Hematopoietic multipotent progenitor cell (in vitro differentiated cells): ENCODE data around the gene VSTM2L. TPM values are rescaled to one million over a fixed set of nuclear protein-coding genes. Genes with fewer than 3 reads are reported as not detected.

ENCODE experiments used
- DNase-seq, 3 donors: peaks; one replicate each; pipeline ENCODE4 v3.0.0-alpha.2; 2011 to 2015; ENCODE audit warnings: low read depth in 2 of 3, low spot score in 2 of 3
- total RNA-seq: library from RNA; depleted of rRNA; stranded (reverse); fragments of >200 nt; gene quantifications from one replicate; pipeline ENCODE4 v1.2.3, GENCODE V29; 2012

The VSTM2L gene
- total RNA-seq, 1 donor: not detected

DNA sequence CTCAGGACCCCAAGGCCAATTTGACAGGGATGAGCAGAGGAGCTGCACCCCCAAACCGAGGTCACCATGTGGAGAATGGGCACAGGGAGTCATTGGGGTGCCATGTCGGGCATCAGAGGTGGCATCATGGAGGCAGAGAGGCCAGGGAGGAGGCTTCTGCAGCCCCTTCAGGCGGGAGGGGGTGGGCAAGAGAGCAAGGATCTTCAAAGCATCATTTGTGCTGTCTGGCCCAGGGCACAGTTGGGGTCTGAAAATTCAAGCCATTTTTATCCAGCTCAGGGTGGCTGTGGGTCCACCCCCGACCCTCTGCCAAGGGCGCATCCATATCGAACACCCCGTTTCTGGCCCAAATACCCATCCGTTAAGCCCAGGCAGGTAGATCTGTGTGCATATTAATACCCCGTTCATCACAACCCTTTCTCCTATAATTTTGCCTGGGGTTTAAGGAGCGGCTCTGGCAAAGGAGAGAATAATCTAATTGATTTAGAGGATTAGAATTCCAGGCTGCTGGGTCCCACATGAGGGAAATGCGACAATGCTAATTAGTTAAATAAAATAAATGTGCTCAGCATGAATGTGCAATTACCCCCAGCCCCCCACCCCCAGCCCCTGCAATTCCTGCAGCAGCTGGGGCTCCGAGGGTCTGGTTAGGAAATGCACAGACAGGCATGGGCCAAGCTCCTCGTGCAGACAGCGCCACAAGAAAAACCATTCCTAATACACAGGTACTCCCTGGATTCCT is 31.9 kb downstream of the VSTM2L start:
- no peak for DNase-seq

DNA sequence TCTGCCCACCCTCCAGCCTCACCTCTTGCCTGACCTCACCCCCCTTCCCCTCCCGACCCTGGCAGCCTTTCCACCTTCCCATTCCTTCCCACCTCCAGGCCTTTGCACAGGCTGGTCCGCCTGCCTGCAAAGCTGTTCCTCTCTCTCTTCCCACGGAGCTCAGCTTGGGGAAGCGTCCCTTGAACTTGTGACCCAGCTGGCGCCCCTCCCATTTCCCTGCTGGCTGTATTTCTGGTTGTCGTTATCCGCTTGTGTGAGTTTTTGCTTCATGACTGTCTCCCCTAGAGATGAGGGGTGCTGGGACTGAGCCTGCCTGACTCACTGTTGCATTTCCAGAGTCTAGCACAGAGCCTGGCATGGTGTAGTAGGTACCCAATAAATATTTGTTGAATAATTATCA is 32.5 kb downstream of the VSTM2L start:
- no peak for DNase-seq

DNA sequence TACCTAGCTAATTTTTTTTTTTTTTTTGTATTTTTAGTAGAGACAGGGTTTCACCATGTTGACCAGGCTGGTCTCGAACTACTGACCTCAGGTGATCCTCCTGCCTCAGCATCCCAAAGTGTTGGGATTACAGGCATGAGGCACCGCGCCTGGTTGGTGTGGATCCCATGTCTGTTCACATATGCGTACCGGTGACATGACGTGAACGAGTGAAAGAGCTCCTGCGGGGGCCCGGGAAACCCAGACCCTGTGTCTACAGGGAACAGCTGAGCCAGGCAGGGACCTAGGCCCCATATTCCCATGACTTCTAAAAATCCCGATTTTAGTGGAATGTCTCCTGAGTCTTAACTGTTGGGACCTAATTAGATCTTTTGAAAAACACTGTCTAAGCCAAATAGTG is 33.1 kb downstream of the VSTM2L start:
- no peak for DNase-seq

DNA sequence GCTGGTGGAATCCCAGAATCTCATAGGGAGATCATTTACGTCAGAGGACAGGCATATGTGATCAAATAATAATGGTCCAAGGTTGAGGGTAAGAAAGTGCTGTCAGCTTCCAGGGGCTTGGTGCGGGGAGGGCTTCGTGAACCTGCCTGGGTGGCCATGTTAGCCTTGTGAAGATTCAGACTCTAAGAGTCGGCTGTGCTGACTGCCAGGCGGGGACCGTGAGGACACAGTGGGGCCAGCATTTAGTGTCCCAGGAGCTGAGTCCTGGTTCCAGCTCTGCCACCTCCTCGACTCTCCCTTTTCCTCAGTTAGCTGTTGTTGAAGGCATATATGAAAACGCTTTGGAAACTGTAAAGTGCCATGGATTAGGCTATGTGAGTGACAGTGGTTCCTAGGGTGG is 33.5 kb downstream of the VSTM2L start:
- DNase-seq: no peak

DNA sequence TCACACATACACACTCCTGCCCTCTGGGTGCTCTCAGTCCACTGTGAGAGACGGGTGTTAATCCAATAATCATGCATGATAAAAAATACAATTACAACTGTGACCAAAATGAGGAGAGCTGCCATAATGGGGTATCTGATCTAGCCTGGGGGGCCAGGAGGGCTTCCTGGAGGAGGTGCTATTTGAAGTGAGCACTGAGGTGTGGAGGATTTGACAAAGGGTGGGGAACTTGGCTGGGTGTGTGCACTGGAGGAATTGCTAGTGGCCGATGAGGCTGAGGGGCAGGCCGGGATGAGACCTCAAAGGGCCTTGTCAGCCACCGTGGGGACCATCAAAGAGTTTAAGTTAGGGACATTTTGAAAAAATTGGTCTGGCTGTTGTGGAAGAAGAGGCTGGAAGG is 34.8 kb downstream of the VSTM2L start:
- DNase-seq: no peak

DNA sequence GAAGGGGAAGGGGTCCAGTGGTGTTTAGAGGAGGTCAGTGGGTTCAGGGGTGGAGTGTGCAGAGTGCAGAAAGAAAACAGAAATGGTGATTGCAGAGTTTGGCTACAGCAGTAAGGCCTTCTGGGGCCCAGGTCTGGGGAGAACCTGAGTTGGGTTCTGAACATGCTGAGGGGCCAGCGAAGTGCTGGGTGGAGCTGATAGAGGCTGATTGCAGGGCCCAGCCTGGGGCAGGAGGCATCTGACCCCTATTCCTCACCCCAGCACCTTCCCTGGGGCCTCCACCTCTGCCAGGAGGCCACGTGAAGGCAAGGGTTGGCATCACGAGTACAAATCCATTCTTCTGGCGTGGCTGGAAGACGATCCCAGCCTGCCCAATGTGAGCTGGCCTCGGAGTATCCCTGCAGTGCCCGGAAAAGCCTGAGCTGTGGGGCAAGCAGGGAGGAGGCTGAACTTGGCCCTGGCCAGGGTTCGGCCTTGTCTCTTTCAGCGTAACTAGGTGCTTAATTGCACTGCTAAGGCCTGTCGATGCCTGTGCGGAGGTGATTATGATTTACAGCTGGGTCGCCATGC is 35.3 kb downstream of the VSTM2L start:
- no peak for DNase-seq

DNA sequence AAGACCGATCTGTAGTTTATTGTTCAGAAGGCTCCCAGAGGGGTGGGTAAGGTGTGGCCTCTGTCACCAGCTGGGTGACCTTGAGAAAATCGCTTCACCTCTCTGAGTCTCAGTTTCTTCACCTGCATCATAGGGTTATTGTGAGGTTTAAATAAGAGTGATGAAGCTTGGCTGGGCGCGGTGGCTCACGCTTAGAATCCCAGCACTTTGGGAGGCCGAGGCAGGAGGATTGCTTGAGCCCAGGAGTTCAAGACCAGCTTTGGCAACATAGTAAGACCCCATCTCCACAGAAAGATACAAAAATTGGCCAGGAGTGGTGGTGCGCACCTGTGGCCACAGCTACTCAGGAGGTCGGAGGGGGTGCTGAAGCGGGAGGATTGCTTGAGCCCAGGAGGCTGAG is 36.0 kb downstream of the VSTM2L start:
- DNase-seq: no peak

DNA sequence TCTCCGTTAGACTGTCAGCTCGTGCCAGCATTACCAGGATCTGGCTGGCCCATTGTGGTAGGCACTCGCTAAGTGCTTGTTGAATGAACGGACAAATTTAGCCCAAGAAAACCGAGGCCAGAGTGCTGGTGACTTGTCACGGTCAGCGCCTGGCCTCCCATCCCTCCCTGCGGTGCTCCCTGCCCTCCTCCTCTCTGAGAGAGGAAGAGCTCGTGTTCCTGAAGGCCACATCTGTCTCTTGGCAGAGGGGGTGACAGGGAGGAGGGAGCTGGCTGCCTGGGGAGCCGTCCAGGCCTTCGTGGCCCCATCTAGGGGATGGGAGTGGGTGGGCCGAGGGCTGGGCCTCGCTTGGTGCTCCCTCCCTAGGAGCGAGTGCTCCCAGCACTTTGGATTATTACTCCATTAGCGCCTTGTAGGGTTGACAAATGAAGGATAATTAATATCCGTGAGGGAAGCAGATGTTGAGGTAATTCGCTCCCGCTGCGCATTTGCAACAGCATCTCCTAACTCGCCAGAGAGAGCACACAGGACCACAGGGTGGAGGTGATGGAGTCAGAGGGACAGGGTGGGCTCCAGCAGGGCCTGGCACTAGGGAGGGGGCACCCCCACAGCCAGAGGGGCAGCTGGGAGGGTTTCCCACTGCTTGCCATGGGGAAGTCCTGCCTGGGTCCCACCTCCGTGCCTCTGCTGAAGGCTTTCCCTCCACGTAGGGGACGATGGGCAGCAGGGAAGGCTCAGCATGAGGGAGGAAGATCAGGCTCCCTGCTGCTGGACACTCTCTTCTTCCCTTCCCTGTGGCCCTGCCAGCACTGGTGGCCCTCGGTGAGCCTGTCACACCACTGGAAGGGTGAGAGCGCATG is 37.0 kb downstream of the VSTM2L start:
- no peak for DNase-seq

DNA sequence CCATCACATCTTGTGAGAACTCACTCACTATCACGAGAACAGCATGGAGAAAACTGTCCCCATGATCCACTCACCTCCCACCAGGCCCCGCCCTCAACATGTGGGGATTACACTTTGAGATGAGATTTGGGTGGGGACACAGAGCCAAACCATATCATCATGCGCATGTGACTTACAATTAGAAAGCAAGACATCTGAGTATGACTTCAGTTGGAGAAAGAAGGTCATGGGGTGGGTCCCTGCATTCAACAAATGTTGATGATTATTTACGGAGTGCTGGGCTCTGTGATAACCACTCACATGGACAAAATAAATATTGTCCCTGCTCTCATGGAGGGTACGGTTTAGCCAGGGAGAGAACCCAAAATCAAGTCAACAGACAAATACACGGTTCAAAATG is 37.9 kb downstream of the VSTM2L start:
- no peak for DNase-seq

DNA sequence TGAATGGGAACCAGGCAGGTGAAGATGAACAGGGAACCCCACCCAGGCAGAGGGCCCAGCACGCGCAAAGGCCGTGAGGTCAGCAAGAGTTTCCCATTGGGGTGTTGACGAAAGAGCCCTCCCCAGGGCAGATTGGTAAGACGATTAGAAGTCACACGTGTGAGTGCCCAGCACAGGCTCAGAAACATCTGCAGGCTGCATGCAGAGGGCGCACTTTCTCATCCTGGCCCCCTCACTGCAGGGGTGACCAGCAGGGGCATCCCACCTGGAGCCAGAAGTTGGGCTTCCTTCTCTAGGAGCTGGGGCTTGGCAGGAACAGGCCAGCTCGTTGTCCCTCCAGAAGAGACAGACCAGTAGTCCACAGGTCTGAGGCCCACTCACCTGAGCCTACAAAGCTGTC is 38.4 kb downstream of the VSTM2L start:
- DNase-seq: no peak

DNA sequence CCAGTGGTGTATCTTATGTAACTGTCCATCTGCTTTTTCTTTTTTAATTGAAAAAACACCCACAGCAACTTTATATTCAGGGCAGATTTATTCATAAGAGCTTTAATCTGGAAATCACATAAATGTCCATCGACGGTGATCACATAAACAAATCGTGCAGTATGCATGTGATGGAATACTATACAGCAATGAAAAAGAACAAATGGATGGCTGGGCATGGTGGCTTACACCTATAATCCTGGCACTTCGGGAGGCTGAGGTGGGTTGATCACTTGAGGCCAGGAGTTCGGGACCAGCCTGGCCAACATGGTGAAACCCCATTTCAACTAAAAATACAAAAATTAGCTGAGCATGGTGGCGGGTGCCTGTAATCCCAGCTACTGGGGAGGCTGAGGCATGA is 39.1 kb downstream of the VSTM2L start:
- no peak for DNase-seq

DNA sequence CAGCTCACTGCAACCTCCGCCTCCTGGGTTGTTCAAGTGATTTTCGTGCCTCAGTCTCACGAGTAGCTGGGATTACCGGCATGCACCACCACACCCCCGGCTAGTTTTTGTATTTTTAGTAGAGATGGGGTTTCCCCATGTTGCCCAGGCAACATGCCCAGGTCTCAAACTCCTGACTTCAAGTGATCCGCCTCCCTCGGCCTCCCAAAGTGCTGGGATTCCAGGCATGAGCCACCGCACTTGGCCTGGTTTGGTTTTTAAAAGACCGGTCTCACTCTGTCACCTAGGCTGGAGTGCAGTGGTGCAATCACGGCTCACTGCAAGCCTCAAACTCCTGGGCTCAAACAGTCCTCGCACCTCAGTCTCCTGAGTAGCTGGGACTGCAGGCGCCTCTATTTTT is 40.1 kb downstream of the VSTM2L start:
- no peak for DNase-seq

DNA sequence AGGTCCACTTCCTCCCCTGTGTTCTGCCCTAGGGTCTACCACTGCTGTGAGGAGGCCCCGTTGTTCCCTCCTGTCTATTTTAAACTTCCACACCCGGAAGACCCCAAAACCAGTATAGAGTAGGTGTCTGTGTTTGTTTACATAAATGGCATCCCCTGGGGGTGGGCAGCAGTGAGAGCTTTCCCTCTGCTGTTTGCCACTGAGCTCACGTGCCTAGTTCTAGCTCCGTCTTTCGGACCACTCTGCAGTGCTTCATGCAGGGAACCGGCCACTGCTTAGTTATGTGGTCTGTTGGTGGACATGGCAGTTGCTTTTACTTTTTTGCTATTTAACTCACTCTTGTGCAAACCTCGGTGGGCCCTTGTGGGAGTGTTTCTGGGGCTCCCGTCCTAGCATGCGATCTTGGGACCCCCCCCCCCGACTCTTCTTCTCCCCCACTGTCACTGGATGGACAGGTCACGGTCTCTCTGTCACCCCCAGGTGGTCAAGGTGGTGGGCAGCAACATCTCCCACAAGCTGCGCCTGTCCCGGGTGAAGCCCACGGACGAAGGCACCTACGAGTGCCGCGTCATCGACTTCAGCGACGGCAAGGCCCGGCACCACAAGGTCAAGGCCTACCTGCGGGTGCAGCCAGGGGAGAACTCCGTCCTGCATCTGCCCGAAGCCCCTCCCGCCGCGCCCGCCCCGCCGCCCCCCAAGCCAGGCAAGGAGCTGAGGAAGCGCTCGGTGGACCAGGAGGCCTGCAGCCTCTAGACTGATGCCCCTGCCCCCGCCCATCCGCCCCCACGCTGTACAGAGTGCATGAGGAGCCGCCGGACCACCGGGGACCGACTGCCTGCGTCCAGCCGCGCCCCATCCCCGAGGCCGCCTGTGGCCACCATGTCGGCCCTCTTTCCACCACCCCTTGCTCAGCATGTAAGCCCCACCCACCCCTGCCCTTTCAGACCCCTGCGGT is 40.9 kb downstream of the VSTM2L start:
- no peak for DNase-seq

DNA sequence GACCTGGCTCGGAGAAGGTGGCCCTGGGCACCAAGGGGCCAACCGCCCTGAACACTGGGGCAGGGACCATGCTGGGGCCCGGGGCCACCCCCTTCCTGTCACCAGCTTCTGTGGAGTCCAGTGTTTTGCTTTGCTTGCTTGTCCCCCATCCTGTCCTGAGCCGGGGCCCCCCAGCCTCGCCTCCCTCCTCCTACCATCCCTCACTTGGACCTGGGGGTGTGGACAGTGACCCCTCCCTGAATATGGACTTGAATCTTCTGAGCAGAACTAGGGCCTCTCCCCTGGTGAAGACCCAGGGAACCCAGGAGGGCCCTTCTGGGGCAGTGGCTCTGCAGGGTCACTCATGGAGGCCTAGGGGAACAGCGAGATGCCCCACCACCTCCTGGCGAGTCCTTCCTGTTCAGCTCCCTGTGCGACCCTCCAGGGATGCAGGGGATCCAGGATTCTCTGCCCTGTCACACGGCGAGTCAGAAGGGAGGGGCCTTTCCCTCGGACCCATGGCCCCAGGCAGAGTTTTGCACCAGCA is 41.6 kb downstream of the VSTM2L start:
- DNase-seq: no peak

DNA sequence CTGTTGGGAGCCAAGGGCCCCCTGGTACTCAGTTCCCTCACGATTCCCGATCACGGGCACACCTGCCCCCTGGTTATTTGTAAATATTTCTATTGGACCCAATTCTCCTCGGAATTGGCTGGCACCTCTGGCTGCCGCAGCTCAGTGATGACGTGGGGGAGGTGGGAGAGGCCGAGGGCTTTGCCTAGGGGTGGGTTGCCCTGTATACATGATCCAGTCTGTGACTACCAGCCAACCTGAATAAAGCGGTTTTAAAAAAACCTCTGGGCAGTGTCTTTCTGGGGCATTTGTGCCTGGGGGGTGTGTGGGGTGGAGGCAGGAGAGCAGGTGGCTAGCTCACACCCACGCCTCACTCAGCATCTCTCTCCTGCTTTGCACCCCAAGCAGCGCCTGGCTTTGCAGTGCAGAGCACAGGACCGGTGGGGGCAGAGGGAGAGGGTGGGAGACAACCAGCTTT is 42.2 kb downstream of the VSTM2L start:
- no peak for DNase-seq

DNA sequence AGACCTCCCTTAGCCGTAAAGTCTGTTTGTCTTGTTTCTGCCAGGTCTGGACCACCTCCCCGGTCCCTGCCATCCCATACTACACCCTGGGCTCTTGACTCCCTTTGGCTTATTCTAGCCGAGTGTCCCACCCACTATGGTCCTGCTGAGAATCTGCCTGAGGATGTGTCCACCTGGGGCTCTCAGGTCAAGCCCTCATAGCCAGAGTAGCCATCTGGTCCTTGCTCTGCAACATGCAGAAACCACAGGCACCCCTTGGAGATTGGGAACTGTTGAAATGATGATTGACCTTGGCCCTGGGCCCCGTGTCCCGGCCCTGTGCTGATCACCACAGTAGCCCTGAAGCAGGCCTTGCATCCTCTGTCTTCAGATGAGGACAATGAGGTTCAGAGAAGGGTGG is 44.0 kb downstream of the VSTM2L start:
- no peak for DNase-seq

DNA sequence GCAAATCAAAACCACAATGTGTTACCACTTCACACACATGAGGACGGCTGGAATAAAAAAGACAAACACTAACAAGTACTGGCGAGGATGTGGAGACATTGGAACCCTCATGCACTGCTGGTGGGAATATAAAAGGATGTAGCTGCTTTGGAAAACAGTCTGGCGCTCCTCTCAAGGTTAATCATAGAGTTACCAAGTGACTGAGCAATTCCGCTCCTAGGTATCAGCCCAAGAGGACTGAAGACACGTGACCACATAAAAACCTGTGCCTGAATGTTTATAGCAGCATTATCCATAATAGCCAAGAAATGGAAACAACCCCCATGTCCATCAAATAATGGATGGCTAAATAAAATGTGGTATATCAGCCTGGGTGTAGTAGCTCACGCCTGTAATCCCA is 45.0 kb downstream of the VSTM2L start:
- no peak for DNase-seq

DNA sequence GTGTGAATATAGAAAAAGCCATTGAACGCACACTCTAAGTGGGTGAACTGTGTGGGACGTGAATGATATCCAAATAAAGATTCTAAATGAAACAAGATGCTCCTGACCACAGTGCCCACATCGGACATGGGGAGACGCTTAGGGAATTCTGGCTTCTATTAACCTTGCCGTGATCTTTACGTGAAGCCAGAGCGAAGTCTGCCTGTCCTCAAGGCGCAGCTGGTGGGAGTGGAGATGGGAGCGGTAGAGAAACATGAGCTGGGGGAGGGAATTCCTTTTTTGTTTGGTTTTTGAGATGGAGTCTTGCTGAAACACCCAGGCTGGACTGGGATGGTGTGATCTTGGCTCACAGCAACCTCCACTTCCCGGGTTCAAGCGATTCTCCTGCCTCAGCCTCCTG is 46.0 kb downstream of the VSTM2L start:
- no peak for DNase-seq

DNA sequence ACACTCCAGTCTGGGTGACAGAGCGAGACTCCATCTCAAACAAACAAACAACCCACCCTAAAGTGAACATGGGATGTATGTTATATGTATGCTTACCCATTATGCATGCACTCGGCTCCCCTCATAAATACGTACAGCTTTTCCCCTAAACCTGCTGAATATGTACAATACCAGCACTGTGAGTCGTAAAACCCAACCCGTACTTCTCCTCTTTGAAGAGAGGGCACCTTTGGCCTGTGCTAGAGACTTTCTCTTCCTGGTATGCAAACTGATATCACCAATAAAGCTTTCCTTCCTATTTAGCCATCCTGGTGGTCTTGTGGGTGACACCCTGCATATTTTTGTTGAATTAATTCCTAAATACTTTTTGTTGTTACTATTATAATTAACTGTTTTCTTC is 51.3 kb downstream of the VSTM2L start:
- no peak for DNase-seq

DNA sequence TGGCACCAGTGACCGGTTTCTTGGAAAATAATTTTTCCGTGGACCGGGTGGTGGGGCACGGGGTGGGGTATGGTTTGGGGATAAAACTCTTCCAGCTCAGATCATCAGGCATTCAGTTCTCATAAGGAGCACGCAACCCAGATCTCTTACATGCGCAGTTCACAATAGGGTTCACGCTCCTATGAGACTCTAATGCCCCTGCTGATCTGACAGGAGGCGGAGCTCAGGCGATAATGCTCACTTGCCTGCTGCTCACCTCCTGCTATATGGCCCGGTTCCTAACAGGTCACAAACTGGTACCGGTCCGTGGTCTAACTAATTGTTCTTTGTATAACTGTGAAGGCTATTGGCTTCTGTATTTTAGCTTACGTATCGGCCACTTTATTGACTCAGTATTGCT is 51.7 kb downstream of the VSTM2L start:
- no peak for DNase-seq
